ENCODE measurements around the gene TIMM22.
"Not testable (repeated sequence)": the region's sequence is repeated elsewhere in the genome, so short reads cannot be mapped to it uniquely, and the experiment has no call there.

- not testable (repeated sequence) for TF ChIP-seq NCOR1 (IDR thresholded peaks at IDR 0.05; ENCODE audit: borderline replicate concordance, low read length); MAFK (conservative IDR thresholded peaks at IDR 0.05 in 1 of 2, IDR thresholded peaks at IDR 0.05 in 1 of 2; ENCODE audit: low read length in 2 of 2); POLR2AphosphoS5 (IDR thresholded peaks at IDR 0.05; ENCODE audit: low read depth, low read length); POLR2A (IDR thresholded peaks at IDR 0.05; ENCODE audit: insufficient read depth in 1 of 2, low read depth in 2 of 2, low read length in 2 of 2); ELK4 (CRISPR knock-in tag; IDR thresholded peaks at IDR 0.05; ENCODE audit: borderline replicate concordance); CTCF (CRISPR knock-in tag; IDR thresholded peaks at IDR 0.05); HIVEP1 (CRISPR knock-in tag; IDR thresholded peaks at IDR 0.05); ZNF138 (CRISPR knock-in tag; IDR thresholded peaks at IDR 0.05; ENCODE audit: low read depth); RXRA (CRISPR knock-in tag; IDR thresholded peaks at IDR 0.05); ZNF512 (CRISPR knock-in tag; IDR thresholded peaks at IDR 0.05)
Observed at GRCh38 chr17:1044387-1045009, 47.6 kb downstream of the TIMM22 start.
